HG02759 (cell line): Measurements from ENCODE around the gene SND1.
"Not testable (repeated sequence)": the region's sequence is repeated elsewhere in the genome, so short reads cannot be mapped to it uniquely, and the experiment has no call there.

Experiments used
- ATAC-seq: cut with Tn5 transposase; IDR thresholded peaks from one replicate; pipeline ENCODE4 v1.9.1; 2021; ENCODE audit warnings: mild to moderate bottlenecking, moderate library complexity; ENCODE audit not compliant: unreplicated experiment

The SND1 gene

GRCh38 chr7:128104108-128104742 lies 452.2 kb downstream of the SND1 start:
- ATAC-seq = peak; percentile 19

- no peak for ATAC-seq
Measured at GRCh38 chr7:128105228-128106022, 453.4 kb downstream of the SND1 start.

- no peak for ATAC-seq
Measured at GRCh38 chr7:128106821-128107220, 454.8 kb downstream of the SND1 start.

- ATAC-seq = not testable (repeated sequence)
Measured at GRCh38 chr7:128107516-128107915, 455.5 kb downstream of the SND1 start.

GRCh38 chr7:128108129-128108528 lies 456.1 kb downstream of the SND1 start:
- no peak for ATAC-seq

- ATAC-seq = peak; percentile 84
Measured at GRCh38 chr7:128108641-128109423, 456.8 kb downstream of the SND1 start.

- not testable (repeated sequence) for ATAC-seq
Measured at GRCh38 chr7:128109424-128109969, 457.5 kb downstream of the SND1 start.

GRCh38 chr7:128110641-128111364 lies 458.8 kb downstream of the SND1 start:
- no peak for ATAC-seq

GRCh38 chr7:128112018-128112780 lies 460.2 kb downstream of the SND1 start:
- ATAC-seq = no peak

- ATAC-seq = no peak
Measured at GRCh38 chr7:128112781-128113221, 460.8 kb downstream of the SND1 start.

GRCh38 chr7:128113839-128114238 lies 461.8 kb downstream of the SND1 start:
- ATAC-seq = no peak

- ATAC-seq = no peak
Measured at GRCh38 chr7:128114806-128115205, 462.8 kb downstream of the SND1 start.

- no peak for ATAC-seq
Measured at GRCh38 chr7:128115336-128115820, 463.4 kb downstream of the SND1 start.

- no peak for ATAC-seq
Measured at GRCh38 chr7:128115821-128116723, 464.1 kb downstream of the SND1 start.

GRCh38 chr7:128116740-128117139 lies 464.7 kb downstream of the SND1 start:
- ATAC-seq = no peak

- no peak for ATAC-seq
Measured at GRCh38 chr7:128117691-128118090, 465.7 kb downstream of the SND1 start.

GRCh38 chr7:128119036-128119435 lies 467.0 kb downstream of the SND1 start:
- no peak for ATAC-seq

- no peak for ATAC-seq
Measured at GRCh38 chr7:128120116-128120515, 468.1 kb downstream of the SND1 start.
